ENCODE measurements around the gene FRRS1L.

FRRS1L gene

DNA sequence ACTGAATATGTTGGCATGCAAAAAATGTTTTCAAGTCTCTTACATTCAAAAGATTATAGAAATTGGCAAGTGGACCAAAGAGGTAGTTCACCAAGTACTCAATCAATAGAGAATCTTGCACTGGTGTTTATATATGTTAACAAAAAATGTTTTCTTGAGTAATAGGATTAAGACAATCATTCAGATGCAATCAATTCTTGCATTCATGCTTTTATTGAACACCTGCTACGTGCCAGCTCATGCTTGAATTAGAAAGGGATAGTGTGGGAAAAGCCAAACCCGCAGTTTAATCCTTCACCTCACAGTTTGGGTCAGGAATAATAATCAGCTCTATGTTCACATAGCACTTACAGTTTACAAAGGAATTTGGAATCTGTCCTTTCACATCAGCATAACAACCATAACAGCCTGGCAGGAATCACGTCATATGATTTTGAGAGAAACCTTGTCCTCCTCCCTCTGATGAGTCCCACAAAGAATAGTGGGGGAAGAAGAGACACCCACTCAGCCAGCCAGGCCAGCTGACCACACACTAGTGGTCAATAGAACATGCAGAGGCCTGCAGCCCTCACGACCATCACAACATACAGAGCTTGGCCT, 36.8 kb upstream of the FRRS1L start:
- TF ChIP-seq, protein P1, sequence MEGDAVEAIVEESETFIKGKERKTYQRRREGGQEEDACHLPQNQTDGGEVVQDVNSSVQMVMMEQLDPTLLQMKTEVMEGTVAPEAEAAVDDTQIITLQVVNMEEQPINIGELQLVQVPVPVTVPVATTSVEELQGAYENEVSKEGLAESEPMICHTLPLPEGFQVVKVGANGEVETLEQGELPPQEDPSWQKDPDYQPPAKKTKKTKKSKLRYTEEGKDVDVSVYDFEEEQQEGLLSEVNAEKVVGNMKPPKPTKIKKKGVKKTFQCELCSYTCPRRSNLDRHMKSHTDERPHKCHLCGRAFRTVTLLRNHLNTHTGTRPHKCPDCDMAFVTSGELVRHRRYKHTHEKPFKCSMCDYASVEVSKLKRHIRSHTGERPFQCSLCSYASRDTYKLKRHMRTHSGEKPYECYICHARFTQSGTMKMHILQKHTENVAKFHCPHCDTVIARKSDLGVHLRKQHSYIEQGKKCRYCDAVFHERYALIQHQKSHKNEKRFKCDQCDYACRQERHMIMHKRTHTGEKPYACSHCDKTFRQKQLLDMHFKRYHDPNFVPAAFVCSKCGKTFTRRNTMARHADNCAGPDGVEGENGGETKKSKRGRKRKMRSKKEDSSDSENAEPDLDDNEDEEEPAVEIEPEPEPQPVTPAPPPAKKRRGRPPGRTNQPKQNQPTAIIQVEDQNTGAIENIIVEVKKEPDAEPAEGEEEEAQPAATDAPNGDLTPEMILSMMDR (IDR thresholded peaks at IDR 0.05) = no peak
- DNase-seq (ENCODE audit: low spot score) = no peak
- Histone ChIP-seq H3K4me3 (no peak overlapping the region), H3K27ac (no peak overlapping the region)

DNA sequence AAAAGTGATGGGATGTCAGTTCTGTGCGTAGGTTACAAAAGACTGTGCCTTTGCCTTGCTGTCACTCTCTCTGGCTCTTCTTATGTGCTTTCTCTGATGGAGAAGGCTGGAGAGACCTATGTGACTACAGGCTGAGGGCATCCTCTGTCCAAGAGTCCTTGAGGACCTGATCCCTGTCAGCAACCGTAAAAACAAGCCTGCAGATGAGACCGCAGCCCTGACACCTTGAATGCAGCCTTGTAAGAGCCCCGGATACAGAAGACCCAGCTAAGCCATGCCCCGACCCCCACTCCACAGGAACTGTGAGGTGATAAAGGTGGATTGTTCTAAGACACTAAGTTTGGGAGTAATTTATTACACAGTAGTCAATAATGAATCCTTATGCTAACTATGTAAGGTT, 32.6 kb upstream of the FRRS1L start:
- Histone ChIP-seq H3K4me3 (no peak overlapping the region), H3K27ac (no peak overlapping the region)
- DNase-seq (ENCODE audit: low spot score) = no peak
- TF ChIP-seq, protein P1 (IDR thresholded peaks at IDR 0.05) = no peak

DNA sequence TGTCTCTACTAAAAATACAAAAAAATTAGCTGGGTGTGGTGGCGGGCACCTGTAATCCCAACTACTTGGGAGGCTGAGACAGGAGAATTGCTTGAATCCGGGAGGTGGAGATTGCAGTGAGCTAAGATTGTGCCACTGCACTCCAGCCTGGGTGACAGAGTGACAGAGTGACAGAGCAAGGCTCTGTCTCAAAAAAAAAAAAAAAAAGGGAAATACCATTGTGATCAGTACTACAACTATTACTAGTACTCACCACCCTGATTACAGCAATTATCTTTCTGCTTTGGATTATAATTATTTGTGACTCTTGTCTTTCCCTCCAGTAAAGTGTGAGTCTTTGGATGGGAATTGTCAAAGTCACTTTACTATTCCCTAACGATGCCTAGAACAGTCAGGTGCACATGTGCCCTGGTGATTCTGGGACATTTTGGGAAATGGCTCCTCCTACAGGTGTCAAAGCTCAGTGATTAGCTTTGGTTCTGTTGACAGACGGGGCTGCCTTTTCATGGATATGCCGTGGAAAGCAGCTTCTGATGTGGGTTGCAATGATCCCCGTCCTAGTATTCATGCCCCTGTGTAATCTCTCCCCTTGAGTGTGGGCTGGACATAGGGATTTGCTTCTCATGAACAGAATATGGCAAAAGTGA, 31.8 kb upstream of the FRRS1L start:
- Histone ChIP-seq H3K27ac (no peak overlapping the region), H3K4me3 (no peak overlapping the region)
- DNase-seq (ENCODE audit: low spot score) = no peak

DNA sequence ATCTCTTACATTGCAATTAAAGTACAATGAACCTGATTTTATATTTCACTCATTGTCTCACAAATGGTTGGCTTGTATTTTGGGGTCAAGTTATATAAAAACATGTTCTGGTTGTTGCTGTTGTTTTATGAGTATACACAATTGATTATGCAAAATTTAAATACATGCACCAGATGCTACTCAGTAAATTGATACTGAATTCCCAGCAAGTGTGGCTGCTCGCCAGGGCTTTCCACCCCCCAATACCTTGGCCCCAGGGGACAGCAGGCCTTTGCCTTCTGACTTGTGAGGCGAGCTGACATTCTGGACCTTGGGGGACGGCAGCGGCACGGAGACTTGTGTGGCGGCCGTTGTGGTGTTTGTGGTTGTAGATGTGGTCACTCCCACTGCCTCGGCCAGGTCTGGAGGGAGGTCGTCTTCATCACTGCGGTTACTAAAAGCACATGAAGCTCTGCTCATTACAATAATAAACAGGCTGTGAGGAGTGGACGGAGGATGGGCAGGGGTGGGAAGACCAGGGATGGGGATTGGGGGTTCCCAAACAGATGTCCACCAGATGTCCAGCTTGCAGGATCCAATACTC, 27.0 kb upstream of the FRRS1L start:
- TF ChIP-seq, protein P1 (IDR thresholded peaks at IDR 0.05) = no peak
- DNase-seq (ENCODE audit: low spot score) = no peak
- H3K27ac ChIP-seq = no peak overlapping the region
- H3K4me3 ChIP-seq = no peak overlapping the region

More for the DNA sequence above, 31.8 kb upstream of the FRRS1L start:
- TF ChIP-seq, protein P1 (IDR thresholded peaks at IDR 0.05) = no peak

DNA sequence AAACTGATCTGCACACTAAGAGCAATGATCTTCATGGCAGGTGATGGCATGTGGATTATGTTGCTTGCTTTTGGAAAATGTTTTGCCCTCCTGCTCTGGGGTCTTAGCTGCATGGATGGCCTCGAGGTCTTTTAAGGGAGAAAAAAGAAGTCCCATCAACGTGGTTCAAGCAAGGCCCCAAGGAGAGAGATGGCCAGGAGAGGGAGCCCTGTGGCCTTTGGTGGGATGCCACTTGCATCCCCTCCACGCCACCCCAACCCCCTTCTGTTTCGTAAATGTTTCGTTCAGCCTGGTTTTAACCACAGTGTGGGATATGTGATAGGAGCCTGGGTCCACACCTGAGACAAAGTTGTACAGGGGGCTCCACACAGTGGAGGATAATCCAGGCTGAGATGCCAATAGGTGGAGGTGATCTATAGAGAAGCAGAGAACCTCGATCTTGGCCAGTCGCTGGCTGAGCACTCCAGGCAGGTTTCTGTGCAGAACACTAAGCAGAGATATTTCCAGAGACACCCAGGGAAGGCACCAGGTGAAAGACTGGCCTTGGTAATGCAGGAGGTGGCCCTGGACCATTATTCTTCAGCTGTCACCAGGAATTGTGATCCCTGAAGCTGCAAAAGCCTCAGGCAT, 25.8 kb upstream of the FRRS1L start:
- Histone ChIP-seq H3K27ac (no peak overlapping the region), H3K4me3 (no peak overlapping the region)
- no peak for DNase-seq (ENCODE audit: low spot score)
- TF ChIP-seq, protein P1 (IDR thresholded peaks at IDR 0.05) = no peak

DNA sequence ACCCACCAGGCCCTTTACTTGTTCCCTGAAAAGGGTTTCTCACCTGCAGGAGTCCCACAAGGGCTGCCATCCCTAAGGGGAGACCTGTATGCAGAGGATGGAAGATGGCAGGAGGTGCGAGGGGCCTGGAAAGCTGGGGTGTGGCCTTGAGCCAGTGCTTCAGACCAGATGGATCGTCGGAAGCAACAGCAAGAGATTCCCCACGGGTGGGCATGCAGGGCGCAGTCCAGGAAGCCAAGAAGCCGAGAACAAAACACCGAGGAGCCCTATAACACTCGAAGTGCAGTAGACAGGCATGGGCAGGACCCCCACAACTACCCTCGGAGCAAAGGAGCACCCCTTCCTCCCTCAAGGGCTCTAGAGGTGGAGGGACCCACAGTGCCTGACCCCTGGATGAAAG, 24.7 kb upstream of the FRRS1L start:
- H3K27ac ChIP-seq = no peak overlapping the region
- no peak overlapping the region for H3K4me3 ChIP-seq
- no peak for DNase-seq (ENCODE audit: low spot score)
- TF ChIP-seq, protein P1 (IDR thresholded peaks at IDR 0.05) = no peak

Measured in coronary artery (tissue), 2 donors.